EL (cell line): ENCODE results near the gene CCSER1.
"Not testable (repeated sequence)": the region's sequence is repeated elsewhere in the genome, so short reads cannot be mapped to it uniquely, and the experiment has no call there.

Experiments
- DNase-seq: peaks from one replicate; pipeline ENCODE4 v3.0.0-alpha.2; 2016

Gene CCSER1

DNA sequence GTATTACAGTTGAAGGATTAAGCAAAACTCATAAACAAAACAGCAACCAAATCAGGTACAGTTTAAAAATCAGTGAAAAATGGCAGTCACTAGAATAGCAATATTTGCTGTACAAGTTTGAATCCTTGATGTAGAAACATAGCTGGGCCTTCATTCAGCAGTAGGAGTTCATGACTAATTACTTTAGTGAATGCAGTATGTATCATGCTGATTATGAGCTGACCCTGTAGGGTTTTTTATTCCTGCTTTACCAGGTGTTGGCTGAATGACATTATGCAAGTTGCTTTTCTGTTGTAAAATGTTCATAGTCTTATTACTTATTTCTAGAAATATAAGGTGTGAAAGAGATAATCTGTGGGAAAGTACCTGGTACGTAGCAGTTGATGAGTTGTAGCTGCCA, 179.6 kb downstream of the CCSER1 start:
- no peak for DNase-seq

DNA sequence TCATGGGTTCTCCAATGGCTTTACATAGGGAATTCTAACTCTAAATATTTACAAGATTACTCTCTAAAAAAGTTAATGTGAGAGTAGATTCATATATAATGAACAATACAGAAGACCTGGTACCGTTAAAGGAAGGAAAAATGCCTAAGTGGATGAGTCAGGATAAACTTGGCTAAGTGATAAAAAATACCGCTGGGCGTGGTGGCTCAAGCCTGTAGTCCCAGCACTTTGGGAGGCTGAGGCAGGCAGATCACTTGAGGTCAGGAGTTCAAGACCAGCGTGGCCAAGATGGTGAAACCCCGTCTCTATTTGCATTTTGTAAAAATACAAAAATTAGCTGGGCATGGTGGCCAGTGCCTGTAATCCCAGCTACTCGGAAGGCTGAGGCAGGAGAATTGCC, 189.9 kb downstream of the CCSER1 start:
- DNase-seq, result peak; percentile 35

DNA sequence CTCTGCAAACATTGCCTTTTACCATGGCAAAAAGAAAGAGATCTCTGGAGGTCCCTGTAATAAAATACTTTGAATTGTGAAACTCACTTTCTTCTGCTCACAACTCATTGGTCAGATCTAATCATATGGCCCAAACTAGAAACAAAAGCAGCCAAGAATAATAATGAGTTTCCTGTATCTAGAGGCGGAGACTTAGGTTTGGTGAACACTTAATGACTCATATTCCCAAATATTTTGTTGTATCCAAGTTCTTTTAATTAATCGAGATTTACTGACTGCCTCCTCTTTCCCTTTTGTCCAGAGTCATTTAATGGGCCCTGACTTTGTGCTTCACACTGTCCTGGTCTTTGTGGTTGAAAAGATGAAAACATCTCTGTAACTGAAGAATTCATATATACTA, 190.6 kb downstream of the CCSER1 start:
- DNase-seq, result peak; percentile 57

DNA sequence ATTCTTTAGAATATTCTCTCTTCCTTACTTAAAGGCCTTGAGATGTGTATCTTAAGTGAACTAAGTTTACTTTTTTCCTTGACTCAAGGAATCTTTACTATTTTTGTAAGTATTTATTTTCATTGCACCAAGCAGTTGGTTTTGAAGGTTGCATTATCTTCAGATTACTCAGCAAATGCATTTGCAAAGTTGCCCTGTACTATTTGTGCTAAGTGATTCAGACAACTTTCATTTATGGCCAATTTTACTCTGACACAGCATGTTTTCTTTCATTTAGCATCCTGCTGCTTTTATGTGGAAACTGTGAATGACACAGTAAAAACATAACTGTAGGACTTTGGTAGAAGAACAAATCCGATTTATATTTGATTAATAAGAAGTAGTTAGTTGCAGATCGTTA, 191.0 kb downstream of the CCSER1 start:
- DNase-seq, result peak; percentile 32

DNA sequence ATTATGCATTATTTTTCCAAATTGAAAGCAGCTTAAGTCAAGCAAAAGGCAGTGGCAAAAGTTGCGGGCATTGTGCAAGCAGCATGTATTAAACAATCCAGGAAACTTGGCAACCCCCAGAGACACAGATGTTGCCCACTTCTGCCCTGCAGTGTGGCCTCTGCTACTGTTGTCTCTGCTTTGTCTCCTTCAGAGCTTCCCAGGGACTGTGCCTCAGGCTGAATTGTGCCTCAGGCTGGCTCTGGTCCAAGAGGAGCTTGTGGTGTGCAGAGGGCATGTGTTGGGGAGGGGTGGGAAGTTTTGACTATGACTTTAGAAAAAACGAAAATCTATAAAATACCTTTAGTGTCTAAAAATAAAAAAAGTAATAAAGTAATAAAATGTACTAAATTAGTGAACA, 201.4 kb downstream of the CCSER1 start:
- peak; percentile 3 for DNase-seq

DNA sequence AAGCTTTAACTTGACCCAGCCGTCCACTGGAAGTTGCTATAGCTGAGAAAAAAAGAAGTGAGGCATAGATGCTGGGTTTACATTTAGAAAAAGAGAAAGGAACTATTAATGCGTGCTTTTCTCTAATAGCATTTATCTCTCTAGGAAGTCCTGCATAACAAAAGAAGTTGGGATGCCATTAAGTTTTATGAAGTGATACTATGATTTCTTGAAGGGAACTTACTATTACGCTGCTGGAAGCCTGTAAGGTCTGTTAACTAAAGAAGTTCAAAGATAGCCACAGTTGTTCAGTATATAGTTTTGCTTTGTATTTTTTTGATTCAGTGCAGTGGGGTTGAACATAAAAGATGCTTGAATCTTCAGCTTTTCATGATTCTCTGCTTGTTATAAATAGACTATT, 203.4 kb downstream of the CCSER1 start:
- no peak for DNase-seq

DNA sequence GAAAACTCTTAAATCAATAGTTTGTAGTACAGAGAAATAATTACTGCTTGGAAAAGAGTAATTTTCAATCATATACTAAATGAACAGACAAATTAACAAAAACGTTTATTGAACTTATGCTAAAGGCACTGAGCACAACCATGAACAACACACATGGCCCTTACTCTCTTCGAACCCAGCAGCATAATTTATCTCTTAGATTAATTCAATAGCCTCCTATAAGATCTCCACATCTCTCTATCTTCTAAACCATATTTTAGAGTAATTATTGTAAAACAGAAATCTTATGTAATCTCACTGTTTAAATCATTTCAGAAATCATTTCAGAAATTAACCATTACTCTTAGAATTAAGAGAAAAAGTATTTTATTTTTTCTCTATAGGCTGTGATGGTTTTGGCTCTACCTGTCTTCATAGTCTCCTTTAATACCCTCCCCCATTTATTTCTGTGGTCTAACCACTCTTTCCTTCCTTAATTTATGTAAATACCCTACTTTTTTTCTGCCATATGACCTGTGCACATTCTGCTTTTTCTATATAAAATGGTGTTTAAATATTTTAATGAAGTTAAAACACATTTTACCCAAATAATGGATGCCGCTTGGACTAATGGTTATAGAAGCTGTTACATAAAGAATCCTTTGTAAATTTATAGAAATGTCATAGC, 218.5 kb downstream of the CCSER1 start:
- DNase-seq, result no peak

DNA sequence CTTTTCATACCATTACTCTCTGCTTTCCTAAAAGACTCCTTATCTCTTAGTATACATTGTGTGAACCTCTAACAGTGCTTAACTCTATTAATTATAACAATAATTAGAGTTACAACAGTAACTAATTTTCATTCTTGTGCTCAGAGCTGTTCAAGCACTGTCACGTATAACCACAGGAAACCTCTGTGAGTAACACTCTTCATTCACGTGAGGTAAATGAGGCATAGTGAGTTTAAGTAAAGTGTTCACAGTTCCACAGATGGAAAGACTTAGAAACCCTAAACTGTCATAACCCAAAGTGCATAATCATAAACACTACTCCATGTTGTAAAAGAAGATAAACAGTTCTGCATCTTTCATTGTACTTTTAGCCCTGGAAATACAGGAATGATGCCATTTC, 222.4 kb downstream of the CCSER1 start:
- no peak for DNase-seq

DNA sequence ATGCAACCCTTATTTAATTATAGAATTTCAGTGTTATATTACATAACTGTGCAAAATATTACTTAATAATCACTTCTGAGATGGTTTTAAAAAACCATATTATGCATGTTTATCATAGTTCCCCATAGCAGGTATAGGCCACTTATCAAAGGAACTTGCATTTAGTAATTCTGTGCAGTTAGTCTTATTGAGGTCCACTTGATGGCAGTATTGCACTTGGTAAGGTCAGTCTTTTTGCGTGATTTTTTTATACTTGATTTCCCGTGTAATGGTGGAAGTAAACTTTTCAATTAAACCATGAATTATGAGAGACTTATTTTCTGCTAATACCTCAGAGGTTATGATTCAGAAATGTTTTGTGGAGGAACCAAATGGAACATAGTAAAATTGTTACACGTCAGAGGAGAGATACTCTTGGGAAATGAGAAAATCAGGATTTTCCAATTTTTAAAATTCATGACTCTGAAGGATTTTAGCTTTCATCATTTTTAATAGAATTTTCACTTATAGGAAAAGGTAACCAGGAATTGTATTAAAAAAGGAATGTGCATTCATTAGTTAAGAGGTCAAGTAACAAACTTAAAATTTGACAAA, 230.0 kb downstream of the CCSER1 start:
- peak; percentile 12 for DNase-seq

DNA sequence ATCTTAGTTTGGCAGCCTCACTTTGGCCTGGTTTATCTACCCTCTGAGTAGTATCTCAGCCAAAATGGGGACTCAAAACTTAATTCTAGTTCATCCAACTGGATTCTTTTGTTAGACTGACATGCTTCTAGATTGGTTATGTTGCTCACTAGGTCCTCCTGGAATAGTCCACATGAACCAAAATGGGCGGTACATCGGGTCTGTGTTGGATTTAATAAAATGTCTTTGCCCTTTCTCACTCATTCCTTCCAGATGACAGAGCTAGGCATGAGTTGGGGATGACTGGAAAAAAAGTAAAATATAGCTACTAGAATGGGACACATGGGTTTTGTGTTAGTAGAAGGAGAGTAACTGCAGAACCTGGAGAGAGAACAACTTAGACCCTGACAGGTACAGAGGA, 247.9 kb downstream of the CCSER1 start:
- DNase-seq, result no peak

DNA sequence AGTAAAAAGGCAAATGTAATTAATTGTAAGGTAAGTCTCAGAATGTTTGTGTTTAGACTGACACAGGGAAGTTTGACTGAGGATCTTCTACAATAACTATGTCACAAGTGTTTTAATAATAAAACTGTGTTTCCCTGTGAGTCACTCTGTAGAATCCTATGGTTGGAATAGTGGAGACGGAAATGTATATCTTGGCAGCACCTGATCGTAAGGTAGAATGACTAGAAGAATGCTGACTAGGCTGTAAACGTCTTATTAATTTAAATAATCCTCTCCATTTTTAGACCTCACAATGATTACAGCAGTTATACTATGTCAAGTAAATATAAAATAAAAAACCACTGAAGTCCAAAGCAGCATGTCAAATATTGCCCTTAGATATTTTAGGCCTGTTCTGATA, 266.0 kb downstream of the CCSER1 start:
- no peak for DNase-seq

DNA sequence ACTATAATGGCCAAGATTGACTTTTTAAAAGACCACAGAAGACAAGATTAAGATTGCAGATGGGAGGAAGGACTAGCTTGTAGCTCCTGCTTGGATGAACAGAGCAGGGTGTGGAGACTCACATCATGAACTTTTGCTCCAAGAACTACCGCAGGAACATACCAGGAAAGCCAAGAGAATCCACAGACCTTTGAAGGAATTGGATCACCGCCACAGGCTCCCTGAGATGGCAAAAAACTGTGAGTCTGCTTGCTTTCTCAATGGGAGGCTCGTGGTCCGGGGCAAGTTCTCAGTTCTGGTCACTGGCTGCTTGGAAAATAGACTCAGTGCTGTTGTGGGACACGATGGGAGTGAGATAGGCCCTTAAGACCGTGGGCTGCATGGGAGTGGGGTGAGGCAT, 276.6 kb downstream of the CCSER1 start:
- DNase-seq, result no peak

DNA sequence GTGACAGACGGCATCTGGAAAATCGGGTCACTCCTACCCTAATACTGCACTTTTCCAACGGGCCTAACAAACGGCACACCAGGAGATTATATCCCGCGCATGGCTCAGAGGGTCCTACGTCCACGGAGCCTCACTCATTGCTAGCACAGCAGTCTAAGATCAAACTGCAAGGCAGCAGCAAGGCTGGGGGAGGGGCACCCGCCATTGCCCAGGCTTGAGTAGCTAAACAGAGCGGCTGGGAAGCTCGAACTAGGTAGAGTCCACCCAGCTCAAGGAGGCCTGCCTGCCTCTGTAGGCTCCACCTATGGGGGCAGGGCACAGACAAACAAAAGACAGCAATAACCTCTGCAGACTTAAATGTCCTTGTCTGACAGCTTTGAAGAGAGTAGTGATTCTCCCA, 280.7 kb downstream of the CCSER1 start:
- DNase-seq, result not testable (repeated sequence)

DNA sequence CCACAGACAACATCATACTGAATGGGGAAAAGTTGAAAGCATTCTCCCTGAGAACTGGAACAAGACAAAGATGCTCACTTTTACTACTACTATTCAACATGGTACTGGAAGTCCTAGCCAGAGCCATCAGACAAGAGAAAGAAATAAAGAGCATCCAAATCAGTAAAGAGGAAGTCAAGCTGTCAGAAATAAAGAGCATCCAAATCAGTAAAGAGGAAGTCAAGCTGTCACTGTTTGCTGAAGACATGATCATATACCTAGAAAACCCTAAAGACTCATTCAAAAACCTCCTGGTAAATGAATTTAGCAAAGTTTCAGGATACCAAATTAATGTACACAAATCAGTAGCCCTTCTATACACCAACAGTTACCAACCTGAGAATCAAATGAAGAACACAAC, 285.6 kb downstream of the CCSER1 start:
- not testable (repeated sequence) for DNase-seq

DNA sequence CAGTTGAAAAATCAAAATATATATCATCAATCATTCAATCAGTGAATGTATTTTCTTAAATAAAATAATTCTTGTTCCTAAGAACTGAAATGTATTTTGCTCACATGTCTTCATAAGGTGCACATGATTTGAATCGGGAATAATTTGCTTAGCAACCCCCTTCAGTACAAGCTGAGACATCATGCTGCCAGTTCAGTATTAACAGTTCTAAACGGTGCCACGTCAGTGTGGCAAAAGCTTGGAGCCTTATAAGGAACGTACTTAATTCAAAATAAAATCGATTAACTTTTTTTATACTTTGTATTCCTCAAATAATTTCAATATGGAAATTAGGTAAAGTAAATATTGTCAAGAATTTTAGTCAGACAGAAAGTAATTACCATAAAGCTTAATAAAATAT, 287.9 kb downstream of the CCSER1 start:
- DNase-seq, result no peak

DNA sequence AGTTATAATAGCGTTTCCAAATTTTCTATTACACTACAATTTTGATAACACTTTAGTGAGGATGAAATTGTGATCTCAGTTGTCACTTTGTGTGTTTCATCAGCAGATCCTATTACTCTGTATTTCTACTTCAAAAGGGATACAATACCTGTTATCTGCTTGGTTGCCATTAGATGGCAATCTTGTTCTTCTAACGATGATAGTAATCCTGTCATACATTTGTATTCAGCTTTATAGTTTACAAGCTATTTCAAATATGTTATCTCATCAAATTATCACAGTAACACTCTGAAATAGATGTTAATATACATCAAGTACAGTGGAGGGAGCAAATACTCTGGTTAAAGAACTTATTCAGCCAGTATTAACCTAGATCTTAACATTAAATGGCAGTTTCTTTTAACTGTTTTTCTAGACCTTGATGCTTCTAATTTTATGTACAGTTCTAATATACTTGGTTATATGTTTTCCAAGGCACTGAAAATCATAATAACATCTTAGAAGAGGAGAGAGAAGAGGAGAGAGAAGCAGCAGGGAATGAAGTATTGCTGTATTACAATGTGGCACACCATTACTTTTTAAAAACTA, 292.0 kb downstream of the CCSER1 start:
- peak; percentile 0 for DNase-seq

DNA sequence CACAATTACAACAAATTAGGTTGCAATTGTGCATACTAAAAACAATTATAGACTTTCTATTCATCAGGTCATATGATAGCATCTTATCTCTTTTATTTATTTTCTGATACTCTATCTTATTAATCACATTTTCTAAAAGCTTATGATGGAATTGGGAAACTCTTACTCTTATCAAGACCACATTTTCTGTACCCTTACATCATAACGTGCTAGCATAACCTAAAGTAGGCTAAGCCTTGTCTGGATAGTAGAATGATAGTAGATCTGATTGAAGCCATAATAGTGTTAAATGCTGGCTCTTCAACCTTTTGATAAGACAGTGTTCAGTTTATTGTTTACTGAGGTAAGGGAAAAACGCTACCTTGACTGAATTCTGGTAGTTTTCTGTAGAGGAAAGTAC, 294.0 kb downstream of the CCSER1 start:
- no peak for DNase-seq

DNA sequence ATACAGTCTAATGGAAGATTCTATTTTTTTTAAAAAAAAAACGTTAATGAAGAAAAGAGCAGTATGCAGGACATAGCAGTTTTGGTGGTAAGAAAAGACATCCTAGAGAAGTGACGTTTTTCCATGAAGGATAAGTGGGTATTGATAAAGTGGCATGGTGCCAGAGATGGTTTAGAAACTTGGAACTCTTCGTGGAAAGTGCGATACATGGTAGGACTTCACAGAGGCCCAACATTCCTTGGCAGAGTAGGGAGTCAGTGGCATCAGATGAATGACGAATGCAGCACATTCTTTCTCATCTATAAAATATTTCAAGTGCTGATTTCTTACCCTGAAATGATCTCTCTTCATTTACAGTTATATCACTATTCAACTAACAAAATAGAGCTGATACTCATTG, 298.7 kb downstream of the CCSER1 start:
- no peak for DNase-seq

DNA sequence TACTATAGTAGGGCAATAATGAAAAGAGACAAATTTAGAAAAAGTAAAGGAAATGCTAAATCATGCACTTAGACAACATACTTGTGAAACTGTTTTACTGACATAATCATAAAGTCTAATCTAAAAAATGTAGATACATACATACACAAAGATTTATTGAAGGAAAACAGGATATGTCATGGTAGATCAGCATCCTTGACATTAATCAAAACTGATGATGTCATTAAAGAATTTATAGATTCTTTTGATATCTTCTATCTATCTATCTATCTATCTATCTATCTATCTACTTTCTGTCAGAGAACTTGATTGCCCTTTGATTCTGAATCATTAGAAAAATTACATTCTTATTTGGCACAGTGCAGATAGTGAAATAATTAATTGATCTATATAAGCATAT, 311.3 kb downstream of the CCSER1 start:
- no peak for DNase-seq

DNA sequence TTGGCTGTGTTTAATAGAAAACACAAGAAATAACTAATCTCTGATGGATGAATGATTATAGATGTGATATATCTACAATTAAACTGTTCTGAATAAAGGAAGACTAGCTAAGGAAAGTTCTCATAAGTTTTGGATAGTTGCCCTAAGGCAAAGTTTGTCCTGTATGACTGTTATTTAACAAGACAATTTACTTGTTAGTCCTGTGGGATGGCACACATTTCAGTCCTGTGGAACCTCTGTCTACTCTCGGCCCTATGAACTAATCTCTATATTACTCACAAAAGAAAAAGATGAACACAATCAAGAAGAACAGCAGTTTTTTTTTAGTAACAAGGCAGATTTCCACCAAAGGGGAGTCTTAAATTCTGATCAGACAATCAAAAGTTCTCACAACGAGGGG, 314.6 kb downstream of the CCSER1 start:
- DNase-seq, result no peak

DNA sequence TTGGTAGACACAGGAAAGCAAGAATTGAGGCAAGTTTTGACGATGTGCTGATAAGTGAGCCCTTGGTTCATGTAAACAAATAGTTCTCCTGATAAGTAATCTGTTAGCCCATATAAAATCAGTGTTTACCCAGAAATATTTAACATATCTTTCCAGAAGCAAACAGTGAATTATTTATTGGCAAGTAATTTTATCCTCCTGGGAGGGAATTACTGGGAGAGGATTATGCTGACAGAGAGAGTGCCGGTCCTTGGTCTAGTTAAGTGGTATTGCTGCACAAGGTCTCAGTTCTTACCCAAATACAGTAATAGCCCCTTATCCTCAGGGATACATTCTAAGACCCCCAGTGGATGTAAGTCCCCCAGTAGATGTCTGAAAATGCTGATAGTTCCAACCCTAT, 315.4 kb downstream of the CCSER1 start:
- no peak for DNase-seq

DNA sequence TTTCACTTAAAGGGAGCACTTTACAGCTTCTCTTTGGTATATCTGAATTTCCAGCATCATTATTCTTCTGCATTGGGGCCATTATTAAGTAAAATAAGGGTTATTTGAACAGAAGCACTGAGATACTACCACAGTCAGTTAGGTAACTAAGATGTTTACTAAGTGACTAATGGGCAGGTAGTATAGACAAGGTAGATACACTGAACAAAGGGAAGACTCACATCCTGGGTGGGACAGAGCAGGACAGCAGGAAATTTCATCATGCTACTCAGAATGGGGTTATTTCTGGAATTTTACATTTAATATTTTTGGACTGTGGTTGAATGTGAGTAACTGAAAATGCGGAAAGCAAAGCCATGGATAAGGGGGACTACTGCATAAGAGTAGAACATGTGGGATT, 316.0 kb downstream of the CCSER1 start:
- DNase-seq, result no peak

DNA sequence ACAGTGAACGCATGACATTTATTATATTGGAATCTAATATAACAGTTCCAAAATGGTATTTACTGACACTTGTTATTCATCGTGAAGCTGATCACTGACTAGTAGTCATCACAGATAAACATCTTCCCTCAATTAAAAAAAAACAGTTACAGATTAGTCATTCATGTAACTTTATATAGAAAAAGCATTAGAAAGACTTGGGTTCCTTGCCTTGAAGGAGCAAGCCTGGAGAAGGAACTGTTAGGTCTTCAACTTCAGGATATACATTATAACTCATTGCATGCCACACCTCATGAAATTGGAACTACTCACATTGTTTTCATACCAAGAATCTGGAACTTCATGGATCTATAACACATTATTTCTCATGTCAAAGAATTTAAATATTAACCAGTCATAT, 317.7 kb downstream of the CCSER1 start:
- no peak for DNase-seq

DNA sequence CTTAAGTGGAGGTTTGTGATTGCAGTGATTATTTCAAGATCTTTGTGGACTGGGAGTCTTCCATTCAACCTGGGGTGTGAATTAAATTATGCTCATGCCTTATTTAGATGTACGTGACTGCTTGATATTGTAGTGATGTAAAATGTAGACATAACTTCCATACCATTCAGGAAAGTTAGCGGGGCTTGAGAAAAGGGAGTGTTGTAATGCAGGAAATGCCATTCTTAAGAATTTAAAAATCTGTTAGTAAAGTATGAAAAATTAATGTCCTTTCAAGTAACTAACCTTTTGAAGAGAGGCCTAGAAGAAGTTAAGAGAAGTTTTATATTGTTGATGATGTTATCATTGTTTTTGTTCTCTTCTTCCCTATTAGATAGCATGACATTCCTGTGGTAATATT, 318.2 kb downstream of the CCSER1 start:
- no peak for DNase-seq

DNA sequence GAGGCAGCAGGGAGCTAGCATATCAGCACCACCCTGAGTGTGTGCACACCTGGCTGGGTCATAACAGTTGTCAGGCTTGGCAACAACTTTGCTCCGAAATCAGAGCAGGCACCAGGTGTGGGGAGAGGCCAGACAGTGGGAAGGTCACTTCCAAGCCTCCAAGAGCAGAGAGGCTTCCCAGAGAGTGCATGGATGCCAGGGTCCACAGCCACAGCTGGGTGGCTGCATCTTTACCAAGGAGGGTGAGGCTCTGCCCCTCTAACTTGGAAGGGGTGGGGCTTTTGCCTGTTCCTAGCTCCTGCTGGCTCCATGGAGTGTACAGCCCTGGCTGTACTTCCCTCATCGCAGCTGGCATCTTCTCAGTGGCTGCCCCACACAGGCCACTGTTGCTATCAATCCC, 322.4 kb downstream of the CCSER1 start:
- DNase-seq, result no peak
